Right lobe of liver (tissue), 6 donors: Measurements from ENCODE around the gene CARS1. TPM values are rescaled to one million over a fixed set of nuclear protein-coding genes. Genes with fewer than 3 reads are reported as not detected.

ENCODE experiments used
- ATAC-seq, 4 donors: fragments of 200-7000 bp; cut with Tn5 transposase; one replicate each; pipeline ENCODE4 v1.9.1; 2020; ENCODE audit warnings: mild to moderate bottlenecking in 4 of 4, moderate library complexity in 4 of 4
- DNase-seq, 3 donors: peaks; one replicate each; pipeline ENCODE4 v3.0.0-alpha.2; 2020
- H3K27ac ChIP-seq, 3 donors: fragments of 200-600 bp; one replicate each; pipeline ENCODE4 v1.8.0; 2022
- H3K27me3 ChIP-seq, 2 donors: fragments of 200-600 bp; one replicate each; pipeline ENCODE4 v1.8.0; 2022
- H3K36me3 ChIP-seq, 4 donors: fragments of 200-600 bp; sonication (generic) in 1 of 4; one replicate each; pipeline versions ENCODE4 v1.5.1 to v1.8.0; 2017 to 2022; ENCODE audit warnings: control low read depth in 1 of 4
- H3K4me1 ChIP-seq, 4 donors: fragments of 200-600 bp; sonication (generic) in 1 of 4; one replicate each; pipeline versions ENCODE4 v1.5.1 to v1.8.0; 2017 to 2022; ENCODE audit warnings: control low read depth in 1 of 4
- H3K4me3 ChIP-seq, 3 donors: fragments of 200-600 bp; one replicate each; pipeline ENCODE4 v1.8.0; 2022
- H3K9me3 ChIP-seq, 4 donors: fragments of 200-600 bp; sonication (generic) in 1 of 4; one replicate each; pipeline versions ENCODE4 v1.5.1 to v1.8.0; 2017 to 2022; ENCODE audit warnings: control low read depth in 1 of 4
- CTCF ChIP-seq, 4 donors: fragments of 200-600 bp in 3 of 4; fragments of 450-650 bp in 1 of 4; IDR thresholded peaks; one replicate each; pipeline versions ENCODE4 v1.5.1 to v1.8.0; 2016 to 2022; ENCODE audit warnings: antibody characterized with exemption in 4 of 4, mild to moderate bottlenecking in 2 of 4
- POLR2A ChIP-seq: fragments of 450-650 bp; IDR thresholded peaks from one replicate; pipeline ENCODE4 v1.6.1; 2017; ENCODE audit warnings: antibody characterized with exemption, mild to moderate bottlenecking
- WGBS: methylation state at CpG from one replicate; pipeline ENCODE4 v1.1.6; 2018; ENCODE audit warnings: low coverage, low lambda C conversion rate; ENCODE audit not compliant: insufficient coverage; ENCODE audit errors: missing lambda C conversion rate; 5-methylcytosine and 5-hydroxymethylcytosine counted together
- intact Hi-C, 2 donors: fragments of 100-400 bp; cut with DNase I; formaldehyde crosslinking; loops; one replicate each; pipeline versions ENCODE4 v1.11.2 to v1.14.1; 2022
- total RNA-seq, 6 experiments: library from RNA; depleted of rRNA in 2 of 6; stranded (reverse); fragments of >200 nt in 2 of 6; fragmentation: NEBNext Ultra II Directional in 3 of 6; extraction: Animal tissue kit (Norgen Biotek cat#: 25700) in 3 of 6; gene quantifications; one replicate each; pipeline versions ENCODE4 v1.1.0 to v1.2.4, GENCODE V29; 2016 to 2023
- donor health status: DM: no; HTN: yes; CAD: no.
- donor health status: DM: no; HTN: no; CAD: no.
- donor health status: DM: no; HTN: no; CAD: no.
- donor health status: DM: no; HTN: yes; CAD: no.
- donor health status: DM: no; HTN: yes; CAD: no.

Gene CARS1
- total RNA-seq, 6 experiments from 2014 or later: 17.3 to 44.7 (median 22.7) TPM

GRCh38 chr11:3099178-3099577 lies 42.0 kb upstream of the CARS1 start:
- Histone ChIP-seq H3K4me1 (no peaks in the 10 kb centered on the region), H3K27ac (no peak overlapping the region), H3K9me3 (no peaks in the 10 kb centered on the region), H3K27me3 (no peaks in the 10 kb centered on the region), H3K36me3 (no peaks in the 10 kb centered on the region), H3K4me3 (no peak overlapping the region)
- intact Hi-C loops: no loop called here
- ATAC-seq: peak in 1 of 4 donors; percentile 28
- DNase-seq: no peak
- WGBS: 63% methylated on average over 3 of the region's 3 CpGs
- no peak for TF ChIP-seq CTCF (IDR thresholded peaks at IDR 0.05)
- TF ChIP-seq POLR2A: no peak

GRCh38 chr11:3096909-3097530 lies 39.8 kb upstream of the CARS1 start:
- Histone ChIP-seq H3K9me3 (no peaks in the 10 kb centered on the region), H3K4me1 (no peaks in the 10 kb centered on the region), H3K4me3 (no peak overlapping the region), H3K27me3 (no peaks in the 10 kb centered on the region), H3K36me3 (no peaks in the 10 kb centered on the region), H3K27ac (no peak overlapping the region)
- intact Hi-C loops: no loop called here
- DNase-seq (no peak), ATAC-seq (no peak)
- no peak for TF ChIP-seq CTCF (IDR thresholded peaks at IDR 0.05)
- WGBS: 82% methylated on average over 9 of the region's 10 CpGs

DNA sequence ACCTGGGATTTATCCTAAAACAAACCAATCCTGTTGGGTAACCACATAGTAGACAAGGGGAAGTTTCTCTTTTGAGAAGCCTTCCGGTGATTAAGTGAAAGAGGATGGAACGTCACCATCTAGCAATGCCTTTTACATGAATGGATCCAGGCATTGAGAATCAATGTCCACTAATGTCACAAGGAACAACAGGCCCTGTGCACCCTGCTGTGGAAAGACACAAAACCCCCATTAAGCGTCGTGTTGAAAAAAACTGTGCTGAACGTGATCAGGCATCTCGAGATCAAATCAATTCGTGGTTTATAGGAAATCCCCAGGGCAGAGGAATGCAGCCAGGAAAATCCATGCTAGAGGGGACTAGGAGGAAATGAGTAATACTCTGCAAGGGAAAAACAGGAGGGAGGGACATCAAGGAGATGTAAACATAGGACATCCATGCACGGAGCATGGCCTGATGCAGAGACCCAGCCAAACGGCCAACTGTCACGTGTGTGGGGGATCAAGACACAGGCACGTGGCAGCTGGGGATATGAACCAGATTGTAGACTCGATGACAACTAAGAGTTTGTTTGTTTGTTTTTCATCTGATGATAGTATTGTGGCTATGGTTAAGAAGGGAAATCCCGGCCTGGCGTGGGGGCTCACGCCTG lies 38.6 kb upstream of the CARS1 start:
- DNase-seq (no peak), ATAC-seq (peak; percentile 23 to 66 (median 52))
- H3K27ac ChIP-seq: peak overlapping the region; percentile 34 to 76 (median 44)
- intact Hi-C loops: no loop called here
- no peak overlapping the region for H3K4me3 ChIP-seq
- TF ChIP-seq CTCF (IDR thresholded peaks at IDR 0.05) (no peak), POLR2A (no peak)
- no peaks in the 10 kb centered on the region for H3K4me1 ChIP-seq
- WGBS: 25% methylated on average over 12 of the region's 15 CpGs
- no peaks in the 10 kb centered on the region for H3K9me3 ChIP-seq
- no peaks in the 10 kb centered on the region for H3K36me3 ChIP-seq
- H3K27me3 ChIP-seq: no peaks in the 10 kb centered on the region

DNA sequence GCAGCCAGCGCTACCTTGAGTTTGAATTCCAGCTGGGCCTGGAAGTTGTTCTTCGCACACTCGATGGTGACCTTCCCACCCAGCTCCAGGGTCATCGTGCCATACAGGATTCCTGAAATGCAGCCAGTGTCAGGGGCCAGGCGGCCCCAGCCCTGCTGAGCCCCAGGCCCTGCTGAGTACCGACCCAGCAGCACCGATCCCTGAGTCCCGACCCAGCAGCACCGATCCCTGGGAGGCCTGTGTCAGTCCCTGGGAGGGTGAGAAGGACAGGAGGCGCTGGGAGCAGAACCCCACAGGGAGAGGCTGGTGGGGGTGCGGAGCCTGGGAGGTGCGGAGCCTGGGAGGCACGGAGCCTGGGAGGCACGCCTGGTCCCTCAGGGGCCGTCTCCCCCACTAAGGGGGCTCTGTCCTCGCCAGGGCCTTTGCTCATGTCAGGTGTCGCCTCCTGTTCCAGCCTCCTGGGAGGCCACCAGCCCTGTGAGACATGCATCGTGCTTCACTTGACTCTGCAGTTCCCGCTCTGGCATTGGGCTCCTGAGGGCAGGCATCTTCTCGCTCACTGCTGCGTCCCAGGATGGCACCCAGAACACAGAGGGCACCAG lies 37.1 kb upstream of the CARS1 start:
- H3K27me3 ChIP-seq: no peaks in the 10 kb centered on the region
- H3K36me3 ChIP-seq: no peaks in the 10 kb centered on the region
- 54% methylated on average over 3 of the region's 21 CpGs for WGBS
- no peak for TF ChIP-seq POLR2A
- TF ChIP-seq CTCF (IDR thresholded peaks at IDR 0.05): no peak
- H3K27ac ChIP-seq: no peak overlapping the region
- no peak overlapping the region for H3K4me3 ChIP-seq
- ATAC-seq (no peak), DNase-seq (no peak)
- no peaks in the 10 kb centered on the region for H3K9me3 ChIP-seq
- no peaks in the 10 kb centered on the region for H3K4me1 ChIP-seq
- intact Hi-C loops: loop anchor here (5.0 kb wide), 1 partner anchor 57 kb away; no protein-coding TSS in a partner anchor
